IPS DF 19.7 (cell line): ENCODE measurements around the gene DGCR6.
"Not testable (repeated sequence)": the region's sequence is repeated elsewhere in the genome, so short reads cannot be mapped to it uniquely, and the experiment has no call there.

Experiments
- DNase-seq: peaks from one replicate; pipeline ENCODE4 v3.0.0-alpha.2; 2013; ENCODE audit warnings: low read depth, low spot score

DGCR6 gene

GRCh38 chr22:18905540-18906409 is at the start of gene DGCR6:
Gene DGCR6, plus strand, starts transcription at chr22:18906320. Its CDS starts 55 bp downstream, at chr22:18906375.
- no peak for DNase-seq

GRCh38 chr22:18859314-18859713 is 46.8 kb upstream of the DGCR6 start:
- not testable (repeated sequence) for DNase-seq

- DNase-seq: not testable (repeated sequence)
Measured at GRCh38 chr22:18881260-18881659, 24.9 kb upstream of the DGCR6 start.

DNA sequence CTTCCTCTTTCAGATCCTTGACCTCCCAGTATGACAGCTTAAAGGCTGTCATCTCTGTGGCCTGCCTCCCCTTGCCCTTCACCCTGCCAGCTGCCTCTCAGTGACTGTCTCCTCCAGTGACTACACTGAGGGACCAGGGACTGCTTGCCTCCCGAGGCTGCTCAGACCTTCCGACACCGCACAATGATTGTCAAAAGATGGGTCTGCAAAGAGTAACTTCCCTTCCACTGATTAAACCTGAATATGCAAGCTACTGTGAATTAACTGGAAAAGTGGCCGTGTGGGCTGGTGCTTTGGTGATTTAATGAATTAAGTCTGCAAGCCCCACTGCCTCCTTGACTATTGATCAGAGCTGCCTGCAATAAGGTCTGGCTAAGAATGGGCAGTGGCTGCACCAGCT is 21.7 kb upstream of the DGCR6 start:
- DNase-seq: not testable (repeated sequence)

GRCh38 chr22:18888115-18888514 is 18.0 kb upstream of the DGCR6 start:
- no peak for DNase-seq

- not testable (repeated sequence) for DNase-seq
Measured at GRCh38 chr22:18890510-18891192, 15.5 kb upstream of the DGCR6 start.

- DNase-seq: not testable (repeated sequence)
Measured at GRCh38 chr22:18893775-18894174, 12.3 kb upstream of the DGCR6 start.

DNA sequence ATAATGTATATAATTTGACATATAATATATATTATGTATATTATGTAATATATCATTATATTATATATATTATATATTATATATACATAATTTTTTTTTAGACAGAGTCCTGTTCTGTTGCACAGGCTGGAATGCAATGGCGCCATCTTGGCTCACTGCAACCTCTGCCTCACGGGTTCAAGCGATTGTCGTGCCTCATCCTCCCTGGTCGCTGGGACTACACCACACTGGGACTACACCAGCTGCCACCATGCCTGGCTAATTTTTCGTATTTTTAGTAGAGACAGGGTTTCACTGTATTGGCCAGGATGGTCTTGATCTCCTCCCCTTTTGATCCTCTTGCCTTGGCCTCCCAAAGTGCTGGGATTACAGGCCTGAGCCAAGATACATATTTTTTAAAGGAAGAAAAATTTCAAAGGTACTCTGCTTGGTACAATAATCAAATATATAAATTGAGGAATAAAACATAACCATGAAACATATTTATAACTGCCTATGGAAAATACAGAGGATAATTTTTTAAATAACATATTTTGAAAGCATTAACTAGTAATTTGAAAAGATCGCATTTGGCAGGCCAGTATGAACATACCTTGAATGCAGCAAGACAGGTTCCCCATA is 10.0 kb upstream of the DGCR6 start:
- not testable (repeated sequence) for DNase-seq

GRCh38 chr22:18906410-18906745 is 258 bp downstream of the DGCR6 start:
- not testable (repeated sequence) for DNase-seq

- no peak for DNase-seq
Measured at GRCh38 chr22:18906896-18907295, 776 bp downstream of the DGCR6 start.

DNA sequence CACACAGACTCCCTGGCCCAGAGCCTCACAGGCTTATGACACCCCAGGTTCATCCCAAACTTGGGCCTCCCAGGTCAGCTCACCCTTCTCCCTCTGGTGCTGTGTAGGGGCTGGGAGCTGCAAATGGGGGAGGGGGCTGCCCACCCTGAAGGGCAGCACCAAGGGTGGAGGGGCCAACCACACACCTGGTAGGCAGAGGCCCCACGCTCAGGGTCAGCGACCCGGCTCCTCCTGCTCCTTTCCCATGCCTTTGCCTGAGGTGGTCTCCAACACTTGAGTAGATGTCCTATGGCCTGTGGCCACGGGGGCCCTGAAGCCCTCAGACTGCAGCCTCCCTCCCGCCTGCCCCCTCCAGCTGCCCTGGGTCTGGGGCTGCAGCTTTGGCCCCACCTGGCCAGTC is 3.4 kb downstream of the DGCR6 start:
- no peak for DNase-seq

DNA sequence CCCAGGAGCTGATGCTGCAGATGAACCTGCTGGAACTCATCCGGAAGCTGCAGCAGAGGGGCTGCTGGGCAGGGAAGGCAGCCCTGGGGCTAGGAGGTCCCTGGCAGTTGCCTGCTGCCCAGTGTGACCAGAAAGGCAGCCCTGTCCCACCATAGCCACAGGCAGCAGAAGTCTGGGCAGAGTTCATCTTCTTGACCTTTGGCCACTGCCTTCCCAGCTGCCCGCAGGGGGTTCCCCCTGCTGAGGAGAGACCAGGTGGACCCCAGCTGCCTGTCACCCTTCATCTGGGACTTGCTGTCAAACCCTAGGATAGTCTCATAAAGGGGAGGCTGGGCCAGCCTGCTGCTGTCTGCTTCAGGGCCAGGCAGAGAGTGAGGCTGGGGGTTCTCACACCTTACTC is 5.4 kb downstream of the DGCR6 start:
- DNase-seq: not testable (repeated sequence)

GRCh38 chr22:18912264-18912946 is 6.3 kb downstream of the DGCR6 start:
- not testable (repeated sequence) for DNase-seq

DNA sequence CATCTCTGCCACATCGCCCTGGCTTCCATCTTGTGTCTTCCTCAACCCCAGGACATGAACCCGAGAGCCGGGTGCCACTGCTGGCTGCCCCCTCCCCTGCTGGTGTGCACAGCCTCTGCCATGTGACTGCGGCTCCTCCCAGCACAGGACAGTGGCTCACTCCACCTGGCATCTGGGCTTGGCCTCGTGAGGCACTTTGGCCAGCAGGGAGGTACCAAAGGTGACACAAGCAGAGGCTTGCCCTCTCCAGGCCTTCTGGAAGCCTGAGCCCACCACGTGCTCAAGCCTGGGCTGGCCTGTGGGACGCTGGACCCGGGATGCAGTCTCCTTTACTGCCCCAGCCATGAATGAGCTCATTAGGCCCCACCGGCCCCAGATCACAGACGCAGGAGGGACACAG is 8.4 kb downstream of the DGCR6 start:
- DNase-seq: not testable (repeated sequence)

- not testable (repeated sequence) for DNase-seq
Measured at GRCh38 chr22:18915550-18915949, 9.4 kb downstream of the DGCR6 start.

DNA sequence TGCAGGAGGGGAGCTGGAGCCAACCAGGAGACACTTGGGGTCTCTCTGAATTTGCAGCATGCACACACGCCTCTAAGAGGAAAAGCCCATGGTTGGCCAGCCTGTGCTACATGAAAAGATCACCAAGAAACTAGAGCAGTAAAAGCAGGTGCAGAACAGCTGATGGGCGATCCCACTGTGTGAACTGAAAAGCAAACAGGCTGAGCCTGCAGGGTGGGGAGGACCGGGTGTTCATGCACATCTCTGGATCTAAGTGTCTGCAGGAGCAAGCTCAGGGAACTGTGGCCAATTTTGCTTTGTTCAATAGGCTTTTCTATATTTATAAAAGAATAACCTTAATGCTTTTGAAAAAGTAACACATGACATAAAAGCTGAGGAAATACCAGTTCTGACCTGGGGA is 11.7 kb downstream of the DGCR6 start:
- not testable (repeated sequence) for DNase-seq

DNA sequence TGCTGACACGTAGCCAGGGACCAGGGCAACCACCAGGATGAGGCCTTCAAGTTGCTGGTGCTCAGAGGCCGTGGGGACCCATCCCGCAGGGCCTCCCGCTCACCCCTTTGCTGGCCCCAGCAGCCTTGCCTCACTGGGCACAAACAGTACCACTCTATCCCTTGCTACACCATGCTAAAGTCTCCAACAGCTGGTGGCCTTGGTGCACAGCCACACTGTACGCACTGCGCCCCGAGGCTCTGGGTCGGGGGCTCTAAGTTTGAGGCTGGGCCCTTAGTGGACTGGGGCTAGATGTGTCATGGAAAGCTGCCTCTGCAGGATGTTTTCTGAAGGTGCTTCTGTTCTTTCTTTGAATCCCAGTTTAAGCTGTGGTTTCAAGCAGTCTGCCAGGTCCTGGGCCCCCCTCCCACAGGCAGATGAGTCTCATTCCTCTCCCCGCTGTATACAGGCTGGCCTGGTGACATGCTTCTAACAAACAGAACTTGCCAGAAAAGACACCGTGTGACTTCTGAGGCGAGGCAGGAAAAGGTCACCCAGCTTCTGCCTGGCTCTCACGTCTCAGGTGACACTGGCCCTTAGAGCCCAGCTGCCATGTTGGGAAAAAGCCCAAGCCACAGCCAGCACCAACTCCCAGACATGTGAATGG is 14.3 kb downstream of the DGCR6 start:
- not testable (repeated sequence) for DNase-seq

DNA sequence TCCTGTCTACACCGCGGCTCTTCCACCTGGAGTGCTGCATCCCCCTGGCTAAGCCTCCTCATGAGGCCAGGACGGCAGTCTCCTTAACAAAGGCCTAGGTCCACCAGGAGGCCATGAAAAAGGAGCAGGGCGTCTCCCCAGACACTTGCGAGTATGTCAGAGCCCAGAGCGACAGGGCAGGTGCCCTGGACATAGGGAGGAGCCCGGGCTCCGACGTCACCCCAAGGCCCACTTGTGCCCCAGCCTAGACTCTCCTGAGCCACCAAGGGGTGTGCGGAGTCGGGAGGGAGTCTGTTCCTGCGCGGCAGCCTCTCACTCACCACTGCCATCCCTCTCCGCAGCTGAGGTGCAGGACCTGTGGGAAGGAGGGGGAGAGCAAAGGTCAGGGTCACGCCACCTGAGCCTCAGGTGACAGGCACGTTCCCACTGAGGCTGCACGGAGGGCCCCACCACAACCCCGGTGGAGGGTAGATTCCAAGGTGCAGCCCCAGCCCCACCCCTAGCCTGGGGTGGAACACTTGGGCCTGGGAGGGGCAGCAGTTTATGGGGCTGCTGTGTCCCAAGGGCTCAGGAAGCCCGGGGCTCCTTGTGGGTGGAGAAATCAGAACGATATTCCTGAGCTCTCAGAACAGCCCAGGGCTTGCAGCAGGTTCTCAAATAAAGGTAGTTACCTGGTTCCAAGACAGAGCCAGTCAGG is 19.4 kb downstream of the DGCR6 start:
- DNase-seq: no peak

DNA sequence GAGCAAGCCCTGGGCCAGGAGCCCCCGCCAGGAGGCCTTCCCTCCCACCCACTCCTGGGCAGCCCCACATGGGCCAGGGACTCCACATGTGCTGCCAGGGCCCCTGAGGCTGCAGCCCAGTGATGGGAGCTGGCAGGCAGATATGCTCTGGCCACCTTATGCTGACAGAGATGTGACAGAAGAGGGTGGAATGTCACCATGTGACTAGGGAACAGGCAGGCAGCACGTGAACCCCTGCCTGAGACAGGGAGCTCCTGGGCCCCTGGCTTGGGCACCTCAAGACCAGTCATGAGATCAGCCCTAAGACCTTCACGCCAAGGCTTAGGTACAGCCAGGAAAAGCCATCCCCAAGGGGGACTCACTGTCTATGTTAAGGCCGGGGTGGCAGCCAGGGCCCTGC is 20.9 kb downstream of the DGCR6 start:
- DNase-seq: no peak

- no peak for DNase-seq
Measured at GRCh38 chr22:18927573-18927972, 21.5 kb downstream of the DGCR6 start.

DNA sequence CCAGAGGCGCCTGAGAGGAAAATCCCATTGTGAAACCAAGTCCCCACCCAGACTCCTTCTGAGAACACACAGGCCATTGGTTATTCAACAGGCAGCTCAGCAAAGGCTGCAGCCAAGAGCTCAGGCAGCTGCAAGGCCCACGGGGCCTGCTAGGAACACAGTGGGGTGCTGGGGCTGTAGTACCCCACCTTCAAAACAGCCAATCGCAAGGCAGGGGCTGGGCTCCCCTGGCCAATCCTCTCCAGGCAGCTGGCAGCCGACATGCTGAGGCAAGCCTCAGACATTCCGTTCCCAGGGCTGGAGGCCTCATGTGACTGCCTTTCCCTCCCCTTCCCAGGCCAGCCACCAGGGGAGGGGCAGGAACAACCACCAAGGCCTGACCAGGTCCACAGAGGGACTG is 23.3 kb downstream of the DGCR6 start:
- no peak for DNase-seq
